Hepatocyte (in vitro differentiated cells): Measurements from ENCODE around the gene EYS. TPM values are rescaled to one million over a fixed set of nuclear protein-coding genes. Genes with fewer than 3 reads are reported as not detected.
"Not testable (repeated sequence)": the region's sequence is repeated elsewhere in the genome, so short reads cannot be mapped to it uniquely, and the experiment has no call there.

Experiments
- DNase-seq: peaks from one replicate; pipeline ENCODE4 v3.0.0-alpha.2; 2016; ENCODE audit warnings: low spot score
- H2AFZ ChIP-seq: fragments of 200-600 bp; sonication (generic); 2 replicates; pipeline ENCODE4 v1.6.0; 2016; ENCODE audit warnings: antibody characterized with exemption, mild to moderate bottlenecking
- H3K27ac ChIP-seq: fragments of 200-600 bp; sonication (generic); 2 replicates; pipeline ENCODE4 v1.5.1; 2016; ENCODE audit warnings: mild to moderate bottlenecking
- H3K27me3 ChIP-seq: fragments of 200-600 bp; sonication (generic); 2 replicates; pipeline ENCODE4 v1.6.1; 2016
- H3K36me3 ChIP-seq: fragments of 200-600 bp; sonication (generic); replicated peaks from 2 replicates; pipeline ENCODE4 v1.5.1; 2016; ENCODE audit warnings: low read depth; ENCODE audit not compliant: insufficient read depth
- H3K4me1 ChIP-seq: fragments of 200-600 bp; sonication (generic); 2 replicates; pipeline ENCODE4 v1.5.1; 2016; ENCODE audit warnings: mild to moderate bottlenecking, moderate library complexity; ENCODE audit not compliant: insufficient read depth
- H3K4me2 ChIP-seq: fragments of 200-600 bp; sonication (generic); 2 replicates; pipeline ENCODE4 v1.6.0; 2016
- H3K4me3 ChIP-seq: fragments of 200-600 bp; sonication (generic); 2 replicates; pipeline ENCODE4 v1.5.1; 2016; ENCODE audit warnings: mild to moderate bottlenecking
- H3K79me2 ChIP-seq: fragments of 200-600 bp; sonication (generic); 2 replicates; pipeline ENCODE4 v1.6.0; 2017; ENCODE audit warnings: mild to moderate bottlenecking
- H3K9me2 ChIP-seq: fragments of 200-600 bp; sonication (generic); replicated peaks from 2 replicates; pipeline ENCODE4 v1.6.0; 2017; ENCODE audit warnings: mild to moderate bottlenecking; ENCODE audit not compliant: insufficient read depth
- H3K9me3 ChIP-seq: fragments of 200-600 bp; sonication (generic); 2 replicates; pipeline ENCODE4 v1.5.1; 2016; ENCODE audit warnings: low read depth, mild to moderate bottlenecking
- H4K20me1 ChIP-seq: fragments of 200-600 bp; sonication (generic); 2 replicates; pipeline ENCODE4 v1.6.0; 2016; ENCODE audit warnings: mild to moderate bottlenecking; ENCODE audit not compliant: insufficient read depth, poor library complexity, severe bottlenecking
- EZH2 ChIP-seq: fragments of 200-600 bp; sonication (generic); IDR thresholded peaks from 2 replicates; pipeline ENCODE4 v1.6.1; 2016; ENCODE audit warnings: antibody characterized with exemption, mild to moderate bottlenecking, borderline replicate concordance
- EZH2phosphoT487 ChIP-seq: fragments of 200-600 bp; sonication (generic); IDR thresholded peaks from one replicate; pipeline ENCODE4 v1.6.1; 2018; ENCODE audit warnings: antibody characterized with exemption, mild to moderate bottlenecking, low read depth, moderate library complexity; ENCODE audit not compliant: unreplicated experiment, severe bottlenecking
- WGBS: methylation state at CpG from one replicate; pipeline ENCODE4 v1.1.6; 2016; ENCODE audit warnings: low lambda C conversion rate; ENCODE audit errors: missing lambda C conversion rate; 5-methylcytosine and 5-hydroxymethylcytosine counted together
- polyA plus RNA-seq: library from polyadenylated mRNA; unstranded; fragments of >200 nt; fragmentation: Nextera tagmentation; extraction: Ambion mirVana; gene quantifications from 2 replicates; pipeline ENCODE4 v1.2.1, GENCODE V29; 2016
- total RNA-seq: library from RNA; depleted of rRNA; stranded (reverse); fragments of >200 nt; gene quantifications from 2 replicates; pipeline ENCODE4 v1.2.3, GENCODE V29; 2014
- TF ChIP-seq, protein P1 (sequence below): fragments of 200-600 bp; sonication (generic); IDR thresholded peaks from 2 replicates; pipeline ENCODE4 v1.5.1; 2016; ENCODE audit warnings: antibody characterized with exemption, mild to moderate bottlenecking; ENCODE audit not compliant: poor library complexity

Gene EYS
- total and polyA plus RNA-seq, 2 experiments from 2014 or later, result 0.57 to 0.68 TPM

DNA sequence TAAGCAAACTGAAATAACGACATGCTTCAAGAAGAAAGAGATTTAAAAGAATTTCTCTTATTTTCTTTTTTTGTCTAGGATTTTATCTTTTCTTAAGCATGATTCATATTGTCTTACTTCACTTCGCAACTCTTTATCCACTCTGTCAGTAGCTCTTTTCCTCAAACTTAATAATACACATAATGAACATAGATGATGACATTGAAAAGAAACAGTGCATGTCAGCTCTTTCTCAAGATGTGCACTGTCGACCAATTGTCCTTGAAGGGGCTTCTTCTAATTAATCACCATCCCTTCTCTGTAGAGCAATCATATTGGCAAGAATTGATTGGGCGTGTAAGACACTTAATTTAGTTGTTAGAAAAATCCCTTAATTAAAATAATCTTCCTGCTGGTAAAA, 356.5 kb downstream of the EYS start:
- no peak overlapping the region for H3K4me2 ChIP-seq
- no peaks in the 10 kb centered on the region for H3K9me2 ChIP-seq
- no peak for TF ChIP-seq EZH2
- TF ChIP-seq EZH2phosphoT487, result no peak
- TF ChIP-seq, protein P1, sequence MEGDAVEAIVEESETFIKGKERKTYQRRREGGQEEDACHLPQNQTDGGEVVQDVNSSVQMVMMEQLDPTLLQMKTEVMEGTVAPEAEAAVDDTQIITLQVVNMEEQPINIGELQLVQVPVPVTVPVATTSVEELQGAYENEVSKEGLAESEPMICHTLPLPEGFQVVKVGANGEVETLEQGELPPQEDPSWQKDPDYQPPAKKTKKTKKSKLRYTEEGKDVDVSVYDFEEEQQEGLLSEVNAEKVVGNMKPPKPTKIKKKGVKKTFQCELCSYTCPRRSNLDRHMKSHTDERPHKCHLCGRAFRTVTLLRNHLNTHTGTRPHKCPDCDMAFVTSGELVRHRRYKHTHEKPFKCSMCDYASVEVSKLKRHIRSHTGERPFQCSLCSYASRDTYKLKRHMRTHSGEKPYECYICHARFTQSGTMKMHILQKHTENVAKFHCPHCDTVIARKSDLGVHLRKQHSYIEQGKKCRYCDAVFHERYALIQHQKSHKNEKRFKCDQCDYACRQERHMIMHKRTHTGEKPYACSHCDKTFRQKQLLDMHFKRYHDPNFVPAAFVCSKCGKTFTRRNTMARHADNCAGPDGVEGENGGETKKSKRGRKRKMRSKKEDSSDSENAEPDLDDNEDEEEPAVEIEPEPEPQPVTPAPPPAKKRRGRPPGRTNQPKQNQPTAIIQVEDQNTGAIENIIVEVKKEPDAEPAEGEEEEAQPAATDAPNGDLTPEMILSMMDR, result no peak
- H3K79me2 ChIP-seq, result no peaks in the 10 kb centered on the region
- no peaks in the 10 kb centered on the region for H3K36me3 ChIP-seq
- no peaks in the 10 kb centered on the region for H4K20me1 ChIP-seq
- H3K4me1 ChIP-seq, result no peaks in the 10 kb centered on the region
- DNase-seq, result no peak
- no peaks in the 10 kb centered on the region for H3K27me3 ChIP-seq
- no peak overlapping the region for H3K4me3 ChIP-seq
- H3K27ac ChIP-seq, result no peak overlapping the region
- no peak overlapping the region for H2AFZ ChIP-seq
- 75% methylated on average over 4 of the region's 4 CpGs for WGBS
- no peaks in the 10 kb centered on the region for H3K9me3 ChIP-seq

DNA sequence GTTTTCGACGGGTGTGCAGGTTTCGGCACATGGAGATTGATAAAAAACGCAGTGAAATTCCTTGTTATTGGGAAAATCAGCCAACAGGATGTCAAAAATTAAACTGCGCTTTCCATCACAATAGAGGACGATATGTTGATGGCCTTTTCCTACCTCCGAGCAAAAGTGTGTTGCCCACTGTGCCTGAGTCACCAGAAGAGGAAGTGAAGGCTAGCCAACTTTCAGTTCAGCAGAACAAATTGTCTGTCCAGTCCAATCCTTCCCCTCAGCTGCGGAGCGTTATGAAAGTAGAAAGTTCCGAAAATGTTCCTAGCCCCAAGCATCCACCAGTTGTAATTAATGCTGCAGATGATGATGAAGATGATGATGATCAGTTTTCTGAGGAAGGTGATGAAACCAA, 404.4 kb downstream of the EYS start:
- H3K36me3 ChIP-seq, H3K9me2 ChIP-seq, H3K27ac ChIP-seq, H4K20me1 ChIP-seq, H3K4me1 ChIP-seq, H3K4me3 ChIP-seq, H3K4me2 ChIP-seq, H3K27me3 ChIP-seq, H3K9me3 ChIP-seq, H3K79me2 ChIP-seq, DNase-seq, H2AFZ ChIP-seq: not testable (repeated sequence)
- WGBS, result 92% methylated on average over 7 of the region's 10 CpGs

DNA sequence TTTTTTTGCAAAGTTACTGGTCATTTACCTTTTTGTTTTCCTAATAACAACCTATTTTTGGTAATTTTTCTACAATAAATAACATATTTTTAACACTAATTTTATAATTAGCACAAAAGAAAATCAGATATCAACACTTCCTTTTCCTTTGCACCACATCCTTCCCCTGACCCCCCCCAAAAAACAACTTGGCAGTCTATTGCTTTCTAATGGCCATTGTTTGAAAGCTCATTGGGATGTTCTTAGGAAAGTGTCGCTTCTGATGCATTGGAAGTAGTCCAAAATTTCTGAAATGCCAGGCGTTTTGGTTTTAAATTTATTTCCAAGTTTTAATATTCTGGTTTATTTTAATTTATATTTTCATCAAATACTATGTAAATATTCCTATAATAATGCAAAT, 407.8 kb downstream of the EYS start:
- Histone ChIP-seq H3K79me2 (no peaks in the 10 kb centered on the region), H3K27ac (no peak overlapping the region), H3K27me3 (no peaks in the 10 kb centered on the region), H3K4me2 (no peak overlapping the region), H3K9me2 (no peaks in the 10 kb centered on the region), H2AFZ (no peak overlapping the region), H4K20me1 (no peaks in the 10 kb centered on the region), H3K36me3 (no peaks in the 10 kb centered on the region), H3K9me3 (no peaks in the 10 kb centered on the region), H3K4me3 (no peak overlapping the region), H3K4me1 (no peaks in the 10 kb centered on the region)
- TF ChIP-seq EZH2phosphoT487 (no peak), EZH2 (no peak)
- TF ChIP-seq, protein P1, result no peak
- WGBS, result 94% methylated on average over 2 of the region's 2 CpGs
- no peak for DNase-seq

GRCh38 chr6:65295812-65296211, 411.2 kb downstream of the EYS start:
- Histone ChIP-seq H3K4me1 (no peaks in the 10 kb centered on the region), H3K4me2 (no peak overlapping the region), H3K36me3 (no peaks in the 10 kb centered on the region), H3K4me3 (no peak overlapping the region), H3K27ac (no peak overlapping the region), H3K79me2 (no peaks in the 10 kb centered on the region), H2AFZ (no peak overlapping the region), H4K20me1 (no peaks in the 10 kb centered on the region), H3K9me3 (no peaks in the 10 kb centered on the region), H3K27me3 (no peaks in the 10 kb centered on the region), H3K9me2 (no peaks in the 10 kb centered on the region)
- WGBS, result 81% methylated on average over 4 of the region's 4 CpGs
- TF ChIP-seq EZH2phosphoT487 (no peak), EZH2 (no peak)
- TF ChIP-seq, protein P1, result no peak
- no peak for DNase-seq
